Cardiac septum (tissue), 1 donor: ENCODE data around the gene KIF3C. TPM values are rescaled to one million over a fixed set of nuclear protein-coding genes. Genes with fewer than 3 reads are reported as not detected.
"Not testable (repeated sequence)": the region's sequence is repeated elsewhere in the genome, so short reads cannot be mapped to it uniquely, and the experiment has no call there.

Experiments used
- DNase-seq: peaks from one replicate; pipeline ENCODE4 v3.0.0-alpha.2; 2020; ENCODE audit warnings: low spot score
- intact Hi-C: fragments of 100-400 bp; cut with DNase I; formaldehyde crosslinking; loops from one replicate; pipeline ENCODE4 v1.14.0; 2022
- total RNA-seq: library from RNA; stranded (reverse); fragmentation: NEBNext Ultra II Directional; extraction: Animal tissue kit (Norgen Biotek cat#: 25700); gene quantifications from one replicate; pipeline ENCODE4 v1.2.1, GENCODE V29; 2021
- donor health status: DM: no; HTN: no; CAD: no.

Gene KIF3C
- total RNA-seq, 1 donor from 2014 or later, result 5.5 TPM

DNA sequence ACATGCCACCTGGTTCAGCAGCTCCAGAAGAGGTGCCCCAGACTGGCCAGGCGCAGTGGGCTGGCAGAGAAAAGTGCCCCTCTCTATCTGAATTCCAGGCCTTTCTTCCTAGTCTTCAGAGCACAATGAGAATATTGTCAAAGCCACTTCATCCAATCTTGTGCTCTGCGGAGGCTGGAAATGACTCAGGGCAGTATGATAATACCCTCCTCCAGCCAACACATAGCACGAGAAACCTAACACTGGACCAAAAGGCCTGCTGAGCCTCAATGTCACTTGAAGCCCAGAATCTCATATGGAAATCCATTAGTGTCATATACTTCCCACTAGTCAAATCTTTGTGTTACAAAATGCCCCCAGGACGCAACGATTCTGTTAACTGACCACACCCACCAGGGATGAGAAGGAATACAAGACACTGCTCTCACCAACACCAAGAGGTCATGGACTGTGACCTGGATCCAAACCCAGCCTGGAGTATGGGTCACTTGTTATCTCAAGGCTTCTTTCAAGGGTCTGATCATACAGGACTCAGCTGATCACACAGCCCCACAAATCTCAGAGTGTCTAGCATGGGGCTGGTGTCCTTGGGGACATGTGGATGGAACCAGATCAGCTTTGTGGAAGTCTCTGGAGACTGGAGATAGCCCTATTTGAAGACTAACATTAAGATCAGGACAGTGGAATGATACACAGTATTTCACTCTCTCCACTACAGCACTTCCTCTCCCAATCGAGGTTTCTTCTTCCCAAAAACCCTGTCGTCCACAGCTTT lies 10.1 kb downstream of the KIF3C start:
- no peak for DNase-seq
- intact Hi-C loops, result no loop called here

- DNase-seq, result no peak
- intact Hi-C loops, result no loop called here
These were observed 10.7 kb downstream of the KIF3C start for GRCh38 chr2:25971596-25971995.

DNA sequence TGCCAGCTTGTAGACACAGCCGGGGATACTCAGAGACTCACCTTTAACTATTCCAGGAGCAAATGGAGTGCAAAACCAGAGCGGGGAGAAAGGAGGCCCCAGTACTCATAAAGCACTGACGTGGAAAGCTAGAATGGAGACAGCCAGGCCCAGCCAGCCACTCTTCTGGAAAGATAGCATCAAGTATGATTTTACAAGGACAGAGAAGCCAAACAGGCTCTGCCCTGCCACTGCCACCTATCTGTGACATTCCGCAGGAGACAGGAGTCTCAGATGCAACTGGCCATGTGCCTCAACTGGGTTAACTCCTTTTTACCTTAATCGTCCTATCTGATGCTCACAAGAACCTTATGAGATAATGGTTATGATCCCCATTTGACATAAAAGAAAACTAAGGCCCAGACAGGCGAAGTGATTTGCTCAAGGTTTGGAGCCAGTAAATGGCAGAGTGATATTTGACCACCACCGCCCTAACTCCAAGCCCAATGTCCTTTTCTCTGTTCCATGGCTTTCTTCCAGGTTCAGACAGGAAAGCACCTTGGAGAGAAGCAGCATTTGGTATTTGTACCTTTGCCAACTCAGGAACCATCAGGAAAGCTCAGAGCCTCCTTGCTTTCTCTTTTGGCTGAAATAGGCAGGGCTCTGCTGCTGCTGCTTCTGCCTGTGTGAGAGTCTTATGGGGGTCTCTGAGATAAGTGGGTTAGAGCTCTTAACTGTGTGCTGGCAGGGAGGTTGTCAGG lies 15.6 kb downstream of the KIF3C start:
- DNase-seq, result no peak
- intact Hi-C loops, result no loop called here

DNA sequence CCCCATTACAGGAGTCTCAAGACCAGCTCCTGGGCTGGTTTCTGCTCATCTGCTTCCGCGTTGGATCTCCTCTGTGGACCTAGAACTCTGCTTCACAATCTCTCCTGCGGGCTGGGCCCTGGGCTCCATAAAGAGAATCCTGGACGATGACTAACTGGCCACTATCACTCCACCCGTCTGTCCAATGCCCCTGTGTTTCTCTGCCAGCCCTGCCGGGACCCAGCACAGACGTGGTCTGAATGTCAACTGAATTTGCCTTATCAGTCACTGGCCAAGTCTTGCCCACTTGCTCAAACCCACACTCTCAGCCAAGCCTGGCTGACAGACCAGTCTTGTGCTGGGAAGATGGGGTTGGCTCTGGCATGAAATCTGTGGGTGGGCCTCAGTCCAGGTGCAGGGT lies 17.4 kb downstream of the KIF3C start:
- intact Hi-C loops, result no loop called here
- no peak for DNase-seq

GRCh38 chr2:25960920-25961319 lies 21.4 kb downstream of the KIF3C start:
- intact Hi-C loops, result no loop called here
- DNase-seq, result no peak

DNA sequence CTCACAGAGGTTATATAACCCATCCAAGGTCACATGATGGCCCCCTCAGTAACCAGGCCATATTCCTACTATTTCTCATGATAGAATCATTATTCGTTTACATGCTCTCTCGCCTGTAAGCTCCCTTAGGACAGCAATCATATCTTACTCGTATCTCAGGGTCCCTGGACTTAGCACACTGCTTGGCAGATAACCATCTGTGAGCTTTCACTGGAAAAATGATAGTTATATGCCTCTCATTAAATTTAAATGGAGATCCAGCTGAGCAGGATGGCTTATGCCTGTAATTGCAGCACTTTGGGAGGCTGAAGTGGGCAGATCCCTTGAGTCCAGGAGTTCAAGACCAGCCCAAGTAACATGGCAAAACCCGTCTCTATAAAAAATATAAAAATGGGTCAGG lies 21.9 kb downstream of the KIF3C start:
- DNase-seq, result no peak
- intact Hi-C loops, result no loop called here

DNA sequence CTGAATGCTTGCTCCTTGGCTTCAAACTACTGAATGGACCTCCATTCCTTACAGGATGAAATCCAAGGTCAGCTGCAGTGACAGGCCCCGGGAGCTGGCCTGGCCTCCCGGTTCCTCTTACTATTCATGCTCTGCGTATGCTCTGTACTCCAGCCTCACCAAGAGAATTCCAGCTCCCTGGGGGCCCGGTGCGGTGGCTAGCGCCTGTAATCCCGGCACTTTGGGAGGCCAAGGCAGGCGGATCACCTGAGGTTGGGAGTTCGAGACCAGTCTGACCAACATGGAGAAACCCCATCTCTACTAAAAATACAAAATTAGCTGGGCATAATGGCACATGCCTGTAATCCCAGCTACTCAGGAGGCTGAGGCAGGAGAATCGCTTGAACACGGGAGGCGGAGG lies 23.7 kb downstream of the KIF3C start:
- intact Hi-C loops, DNase-seq: not testable (repeated sequence)

- intact Hi-C loops, result no loop called here
- no peak for DNase-seq
These were observed 24.6 kb downstream of the KIF3C start for GRCh38 chr2:25957743-25958142.

- DNase-seq, result no peak
These were observed 26.3 kb downstream of the KIF3C start for GRCh38 chr2:25955869-25956535.

GRCh38 chr2:25955036-25955435 lies 27.3 kb downstream of the KIF3C start:
- intact Hi-C loops, result no loop called here
- DNase-seq, result no peak

More at GRCh38 chr2:25955869-25956535, 26.3 kb downstream of the KIF3C start:
- intact Hi-C loops, result no loop called here

GRCh38 chr2:25954199-25954752 lies 28.0 kb downstream of the KIF3C start:
- intact Hi-C loops, result loop anchor here (5.0 kb wide), 1 partner anchor 102 kb away; no protein-coding TSS in a partner anchor
- no peak for DNase-seq

DNA sequence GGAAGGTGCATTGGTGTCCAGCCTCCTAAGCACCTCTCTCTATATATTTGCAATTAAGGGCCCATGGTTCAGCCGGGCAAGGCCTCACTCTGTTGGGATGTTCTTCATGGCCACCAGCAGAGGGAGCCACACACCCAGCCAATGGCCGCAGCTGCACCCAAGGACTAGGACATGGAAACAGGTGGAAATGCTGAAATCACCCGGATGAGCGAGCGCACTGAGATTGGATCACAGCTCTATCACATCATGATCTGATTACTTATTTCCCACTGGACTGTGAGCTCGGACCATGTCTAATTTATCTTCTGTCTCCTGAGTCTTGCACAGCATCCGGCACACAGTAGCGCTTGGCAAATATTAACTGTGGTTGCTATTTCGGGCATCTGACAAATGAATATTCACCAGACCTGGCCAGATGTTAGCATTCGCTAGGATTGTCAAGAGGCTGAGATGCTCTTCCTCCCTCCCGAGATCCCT lies 31.2 kb downstream of the KIF3C start:
- intact Hi-C loops, result loop anchor here (1.0 to 5.0 kb wide), 2 partner anchors 99 to 194 kb away; no protein-coding TSS in a partner anchor
- peak; percentile 91 for DNase-seq

DNA sequence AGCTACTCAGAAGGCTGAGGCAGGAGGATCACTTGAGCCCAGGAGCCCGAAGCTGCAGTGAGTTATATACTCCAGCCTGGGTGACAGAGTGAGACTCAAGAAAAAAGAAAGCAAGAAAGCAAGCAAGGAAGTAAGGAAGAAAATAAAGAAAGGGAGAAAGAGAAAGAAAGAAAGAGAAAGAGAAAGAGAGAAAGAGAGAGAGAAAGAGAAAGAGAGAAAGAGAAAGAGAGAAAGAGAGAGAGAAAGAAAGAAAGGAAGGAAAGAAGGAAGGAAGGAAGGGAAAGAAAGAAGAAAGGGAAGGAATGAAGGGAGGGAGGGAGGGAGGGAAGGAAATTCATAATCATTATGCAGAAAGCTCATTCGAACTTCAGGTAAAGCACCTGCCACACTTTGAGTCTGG lies 33.9 kb downstream of the KIF3C start:
- DNase-seq, result no peak
- intact Hi-C loops, result no loop called here

GRCh38 chr2:25941042-25941441 lies 41.3 kb downstream of the KIF3C start:
- intact Hi-C loops, result no loop called here
- no peak for DNase-seq

DNA sequence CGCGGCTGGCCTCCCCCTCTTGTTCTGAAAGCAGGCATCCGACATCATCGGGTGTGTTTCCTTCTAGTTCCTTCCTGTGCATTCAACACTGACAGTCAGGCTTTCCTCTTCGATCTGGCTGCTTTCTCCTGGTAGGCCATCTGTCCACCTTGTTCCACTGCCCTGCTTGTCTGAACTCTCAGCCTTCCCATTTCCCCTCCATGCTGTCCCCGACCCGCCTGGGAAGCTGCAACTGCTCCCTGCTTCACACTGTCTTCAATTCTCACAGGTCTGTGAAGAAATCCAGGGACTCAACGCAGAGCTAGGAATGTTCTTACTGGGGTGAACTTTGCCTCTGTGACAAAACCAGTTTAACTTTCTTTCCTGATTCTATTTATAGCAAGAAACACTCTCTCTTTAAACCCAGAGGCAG lies 43.0 kb downstream of the KIF3C start:
- intact Hi-C loops, result loop anchor here (5.0 kb wide), 1 partner anchor 62 kb away; the partner anchor contains the start of gene ASXL2
- DNase-seq, result no peak

- peak; percentile 82 for DNase-seq
- intact Hi-C loops, result loop anchor here (5.0 kb wide), 1 partner anchor 61 kb away; the partner anchor contains the start of gene ASXL2
These were observed 44.0 kb downstream of the KIF3C start for GRCh38 chr2:25938345-25938744.

DNA sequence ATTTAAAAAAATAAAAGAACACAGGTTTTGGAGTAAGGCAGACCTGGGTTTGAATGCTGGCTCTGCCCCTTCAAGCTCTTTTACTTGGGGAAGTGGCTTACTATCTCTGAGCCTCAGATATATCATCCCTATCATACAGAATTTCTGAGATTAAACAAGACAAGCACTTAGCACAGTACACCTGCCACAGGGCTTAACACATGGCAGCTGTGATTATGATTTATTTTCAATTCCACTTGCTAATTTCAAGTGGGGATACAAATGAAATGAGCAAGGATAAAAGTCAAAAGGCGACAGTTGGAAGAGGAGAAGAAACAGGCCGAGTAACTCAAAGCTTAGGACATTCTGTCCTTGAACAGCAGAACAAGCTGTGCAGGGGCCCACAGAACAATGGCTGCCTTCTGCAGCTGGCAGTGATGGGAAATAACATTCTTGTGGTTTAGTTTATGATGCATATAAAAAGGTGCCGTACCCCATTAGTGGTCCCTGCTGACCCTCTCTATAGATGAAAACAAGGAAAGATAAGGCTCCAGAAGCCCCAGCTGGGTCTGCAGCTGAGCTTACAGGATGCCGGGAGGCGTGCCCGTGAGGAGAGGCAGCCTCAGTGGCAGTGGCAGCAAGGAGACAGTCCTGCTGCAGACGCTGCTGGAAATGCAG lies 45.3 kb downstream of the KIF3C start:
- intact Hi-C loops, result loop anchor here (5.0 kb wide), 1 partner anchor 60 kb away; the partner anchor contains the start of gene ASXL2

GRCh38 chr2:25933622-25934021 lies 48.7 kb downstream of the KIF3C start:
- intact Hi-C loops, result no loop called here
- DNase-seq, result no peak

More for the DNA sequence above, 45.3 kb downstream of the KIF3C start:
- DNase-seq, result no peak

DNA sequence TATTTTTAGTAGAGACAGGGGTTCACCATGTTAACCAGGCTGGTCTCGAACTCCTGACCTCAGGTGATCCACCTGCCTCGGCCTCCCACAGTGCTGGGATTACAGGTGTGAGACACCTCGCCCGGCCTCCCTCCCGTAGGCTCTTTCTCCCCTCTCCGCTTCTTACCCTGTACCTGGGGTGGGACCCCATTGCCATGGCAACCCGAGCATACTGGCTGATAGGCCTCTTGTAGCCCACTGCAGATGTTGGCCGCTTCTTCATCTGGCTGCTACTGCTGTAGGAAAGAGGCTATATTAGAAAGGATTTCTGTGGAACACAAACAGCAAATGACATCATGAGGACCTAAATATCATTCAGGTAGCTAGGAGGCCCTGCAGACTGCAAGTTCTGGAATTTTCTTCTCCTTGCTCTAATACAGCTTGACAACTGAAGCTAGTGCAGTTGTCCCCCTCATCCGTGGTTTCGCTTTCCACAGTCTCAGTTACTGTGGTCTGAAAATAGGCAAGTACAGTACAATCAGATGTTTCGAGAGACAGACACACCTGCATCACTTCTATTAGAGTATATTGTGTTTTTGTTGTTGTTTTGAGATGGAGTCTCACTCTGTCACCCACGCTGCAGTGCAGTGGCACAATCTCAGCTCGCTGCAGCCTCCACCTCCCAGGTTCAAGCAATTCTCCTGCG lies 52.4 kb downstream of the KIF3C start:
- DNase-seq, result no peak
- intact Hi-C loops, result no loop called here
